HG03159 (cell line): ENCODE measurements around the gene TGM2.

Experiments
- ATAC-seq: cut with Tn5 transposase; IDR thresholded peaks from one replicate; pipeline ENCODE4 v1.9.1; 2021; ENCODE audit warnings: mild to moderate bottlenecking, moderate library complexity; ENCODE audit not compliant: unreplicated experiment

The TGM2 gene

DNA sequence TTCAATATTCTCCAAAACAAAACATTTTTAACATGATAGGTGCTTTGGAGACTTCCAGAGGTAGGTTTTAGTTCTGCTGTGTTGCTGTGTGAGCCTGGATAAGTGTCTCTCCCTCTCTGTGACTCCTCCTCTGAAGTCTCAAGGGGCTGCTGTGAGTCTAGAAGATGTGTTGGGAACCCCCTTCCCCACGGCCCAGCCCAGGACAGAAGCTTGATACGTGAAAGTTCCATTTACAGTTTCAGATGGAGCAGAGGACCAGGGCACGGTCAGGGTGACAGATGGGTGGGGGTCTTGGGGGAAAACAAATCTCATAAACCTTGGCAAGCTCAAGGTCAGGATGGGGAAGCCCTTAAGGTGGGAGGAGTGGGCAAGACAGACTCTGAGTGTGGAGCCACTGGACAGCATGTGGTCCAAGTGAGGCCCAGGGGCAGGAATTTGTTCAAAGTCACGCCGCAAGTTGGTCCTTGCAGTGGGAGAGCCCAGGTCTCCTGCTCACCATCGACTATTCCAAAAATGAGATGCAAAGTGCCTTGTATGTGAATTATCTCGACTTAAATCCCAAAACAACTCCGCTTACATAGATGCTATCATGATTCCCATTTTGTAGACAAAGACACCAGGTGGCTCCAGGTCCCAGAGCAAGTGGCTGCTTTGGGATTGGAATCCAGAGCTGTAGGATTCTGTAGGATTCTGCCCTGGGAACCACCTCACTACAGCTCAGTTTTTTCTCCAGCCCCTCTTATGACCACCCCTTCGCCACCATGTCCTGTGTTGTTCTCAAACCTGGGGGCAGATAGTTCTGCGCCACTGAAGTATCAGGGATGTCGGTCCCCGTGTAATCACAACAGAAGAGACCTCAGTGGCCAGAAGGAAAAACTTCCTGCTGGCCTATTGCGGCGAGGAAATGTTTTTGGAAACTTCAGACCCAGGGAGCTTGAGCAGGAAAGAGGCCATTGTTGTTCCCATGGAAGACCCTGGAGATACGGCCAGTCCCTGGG is 1.9 kb downstream of the TGM2 start:
- no peak for ATAC-seq

DNA sequence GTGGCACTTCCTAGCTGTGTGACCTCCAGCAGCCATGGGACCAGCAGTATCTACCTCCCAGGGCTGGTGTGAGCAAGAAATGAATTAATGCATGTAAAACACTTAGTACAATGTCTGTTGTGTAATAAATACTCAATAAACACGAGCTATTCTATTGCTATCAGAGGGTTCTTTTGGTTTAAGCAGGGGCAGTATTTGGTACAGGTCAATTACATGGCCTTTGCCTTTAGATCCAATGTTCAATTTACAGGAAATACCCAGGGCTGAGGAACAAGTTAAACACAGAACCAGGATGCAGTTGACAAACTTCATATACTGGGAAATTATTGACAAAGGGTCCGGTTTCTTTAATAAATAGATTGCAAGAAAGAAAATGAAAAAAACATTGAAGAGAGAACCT is 2.9 kb downstream of the TGM2 start:
- no peak for ATAC-seq

DNA sequence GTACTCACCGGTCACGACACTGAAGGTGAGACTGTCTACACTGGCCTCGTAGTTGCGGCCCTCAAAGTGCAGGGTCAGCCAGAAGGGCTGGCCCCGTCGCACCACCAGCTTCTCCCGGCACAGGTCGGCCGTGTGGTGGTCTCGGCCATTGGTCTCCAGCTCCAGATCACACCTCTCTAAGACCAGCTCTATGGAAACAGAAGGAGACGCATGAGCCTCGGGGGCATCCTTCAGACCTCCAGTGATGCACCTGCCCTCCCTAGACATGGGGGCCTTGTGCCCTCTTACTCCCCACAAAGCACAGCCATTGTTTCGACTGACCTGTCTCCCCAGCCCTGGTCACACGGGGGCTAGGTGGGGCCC is 3.7 kb downstream of the TGM2 start:
- ATAC-seq, result no peak

DNA sequence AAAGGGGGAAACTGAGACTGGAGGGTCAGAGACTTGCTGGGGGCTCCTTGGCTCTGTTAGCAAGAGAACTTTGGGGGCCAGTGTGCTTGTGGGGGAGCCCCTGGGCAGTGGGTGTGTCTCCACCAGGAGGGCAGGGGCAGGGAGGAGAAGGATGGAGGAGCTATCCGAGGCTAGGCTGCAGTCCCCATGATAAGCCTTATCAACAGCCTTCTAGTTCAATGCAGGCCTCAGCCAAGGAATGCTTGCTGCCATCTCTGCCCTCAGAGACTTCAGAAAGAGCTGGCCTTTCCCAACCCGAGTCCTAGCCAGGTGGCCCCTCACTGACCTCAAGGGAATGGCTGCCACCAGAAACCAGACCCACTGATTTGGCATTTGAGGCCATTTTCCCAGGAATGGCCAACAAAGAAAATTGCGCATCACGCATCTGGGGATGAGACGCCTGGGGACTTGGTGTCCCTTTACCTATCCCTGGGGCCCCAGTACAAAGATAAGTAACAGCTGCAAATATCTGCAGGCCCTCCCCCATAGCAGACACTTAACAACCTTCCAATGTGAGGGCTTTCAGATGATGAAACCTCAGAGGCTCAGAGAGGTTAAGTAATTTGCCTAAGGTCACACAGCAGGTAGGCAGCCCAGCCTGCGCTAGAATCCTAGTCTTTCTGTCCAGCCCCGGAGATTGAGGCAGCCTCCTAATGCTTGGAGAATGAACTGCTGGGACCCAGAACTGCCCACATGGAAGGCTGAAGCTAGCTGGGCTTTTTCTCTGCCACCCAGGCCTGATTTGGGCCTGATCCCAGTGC is 4.9 kb downstream of the TGM2 start:
- ATAC-seq, result no peak

DNA sequence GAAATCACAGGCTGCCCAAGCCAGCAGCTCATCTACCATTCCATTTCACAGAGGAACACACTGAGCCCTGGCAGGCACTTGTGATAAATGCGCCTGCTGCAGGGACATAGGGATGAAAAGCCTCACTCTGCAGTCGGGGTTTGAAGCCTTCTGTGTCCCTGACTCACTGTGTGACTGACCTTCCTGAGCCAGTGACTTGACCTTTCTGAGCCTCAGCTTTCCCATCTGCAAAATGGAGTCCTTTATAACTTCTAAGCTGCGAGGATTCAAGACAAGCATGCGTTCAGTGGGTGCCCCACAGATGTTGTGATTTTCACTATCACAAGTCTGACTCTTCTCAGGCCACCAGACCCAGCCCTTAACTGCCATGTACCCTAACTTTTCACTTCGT is 5.5 kb downstream of the TGM2 start:
- ATAC-seq, result no peak

DNA sequence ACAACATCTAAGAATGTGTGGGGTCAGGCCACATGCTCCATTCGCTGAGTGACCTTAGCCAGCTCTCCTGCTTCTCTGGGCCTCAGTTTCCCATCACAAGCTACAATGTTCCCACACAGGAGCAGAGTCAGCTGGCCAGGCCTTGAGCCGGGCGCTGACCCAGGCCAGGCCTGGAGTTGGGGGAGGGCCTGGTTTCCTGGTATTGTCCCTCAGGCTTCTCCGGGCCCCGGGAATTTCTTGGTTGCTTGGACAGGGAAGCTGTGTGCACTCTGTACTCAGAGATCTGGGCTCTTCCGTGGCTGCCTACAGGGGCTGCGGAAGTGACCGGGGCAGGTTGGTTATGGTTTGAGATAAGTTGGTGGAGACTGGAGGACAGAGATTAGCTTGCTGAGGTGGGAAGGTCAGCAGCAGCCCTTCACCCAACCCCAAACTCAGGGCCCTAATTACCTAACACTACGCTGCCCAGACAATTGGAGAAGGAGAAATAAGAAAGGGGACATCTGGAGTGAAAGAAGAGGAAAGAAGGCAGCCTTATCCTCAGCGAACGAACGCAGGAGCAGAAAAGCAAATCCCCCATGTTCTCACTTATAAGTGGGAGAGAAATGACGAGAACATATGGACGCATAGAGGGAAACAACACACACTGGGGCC is 6.2 kb downstream of the TGM2 start:
- no peak for ATAC-seq

DNA sequence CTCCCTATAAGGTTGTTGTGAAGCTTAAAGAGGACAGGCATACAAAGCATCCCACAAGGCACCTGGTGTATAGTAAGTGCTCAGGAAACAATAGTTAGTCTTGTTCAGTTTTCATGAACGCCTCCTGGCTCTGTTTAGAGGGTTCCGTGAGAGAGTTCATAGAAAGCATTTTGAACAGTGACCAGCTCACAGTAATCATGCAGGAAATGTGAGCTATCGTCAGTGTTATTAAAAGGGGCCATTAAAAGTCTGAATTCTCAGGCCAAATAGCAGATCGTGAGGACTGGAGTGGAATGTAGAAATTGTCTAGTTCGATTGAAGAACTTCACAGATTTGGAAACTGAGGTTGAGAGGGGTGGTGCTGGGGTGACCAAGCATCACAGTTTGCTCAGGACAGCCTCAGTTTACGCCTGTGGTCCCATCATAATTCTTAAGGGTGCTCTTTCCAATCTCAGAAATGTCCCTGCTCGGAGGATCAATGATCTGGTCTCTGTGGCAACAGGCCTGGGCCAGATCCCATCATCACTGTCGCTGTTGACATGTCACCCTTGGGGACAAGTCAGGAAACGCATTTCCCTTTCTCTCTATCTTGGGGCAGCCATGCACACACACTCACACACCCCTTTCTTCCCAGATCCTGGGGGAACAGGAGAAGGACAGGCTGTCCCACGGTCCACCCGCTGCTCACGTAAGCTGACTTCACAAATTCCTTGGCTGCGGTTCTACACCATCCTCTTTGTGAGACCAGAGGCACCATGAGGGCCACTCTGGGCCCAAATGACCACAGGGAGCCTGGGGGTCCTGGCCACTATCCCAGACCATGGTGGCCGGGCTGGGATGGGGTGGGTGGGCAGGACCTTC is 7.2 kb downstream of the TGM2 start:
- no peak for ATAC-seq

DNA sequence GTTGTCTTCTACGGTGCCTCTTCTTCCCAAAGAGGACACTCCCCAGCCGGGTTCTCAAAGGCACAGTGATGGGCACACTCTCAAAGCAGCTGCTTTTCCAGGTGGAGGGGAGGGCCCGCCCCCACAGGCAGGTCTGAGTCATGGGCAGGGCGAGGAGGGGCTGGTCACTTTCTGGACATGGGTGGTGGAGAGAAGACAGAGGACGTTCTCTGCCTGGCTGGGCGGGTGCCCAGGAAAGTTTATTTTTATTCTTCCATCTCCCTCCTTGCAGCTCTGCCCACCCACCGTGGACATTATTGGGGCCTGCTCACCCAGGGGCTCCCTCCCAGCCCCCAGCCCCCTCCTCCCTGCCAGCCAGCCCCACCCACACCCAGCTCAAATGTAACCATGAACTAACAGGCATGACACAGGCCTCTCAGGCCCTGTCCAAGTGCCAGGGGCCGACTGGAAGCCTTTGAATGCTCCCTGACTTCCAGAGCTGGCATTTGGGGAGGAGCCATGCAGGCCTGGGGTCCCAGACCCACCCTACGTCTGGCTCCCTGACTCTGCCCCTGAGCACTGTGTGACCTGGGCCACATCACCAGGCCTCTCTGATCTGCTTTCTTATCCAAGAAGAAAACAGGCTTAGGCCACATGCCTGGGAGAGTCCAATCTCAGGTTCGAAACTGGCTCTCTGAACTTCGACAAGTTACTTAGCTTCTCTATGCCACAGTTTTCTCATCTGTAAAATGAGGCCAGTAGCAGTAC is 8.0 kb downstream of the TGM2 start:
- ATAC-seq, result no peak

DNA sequence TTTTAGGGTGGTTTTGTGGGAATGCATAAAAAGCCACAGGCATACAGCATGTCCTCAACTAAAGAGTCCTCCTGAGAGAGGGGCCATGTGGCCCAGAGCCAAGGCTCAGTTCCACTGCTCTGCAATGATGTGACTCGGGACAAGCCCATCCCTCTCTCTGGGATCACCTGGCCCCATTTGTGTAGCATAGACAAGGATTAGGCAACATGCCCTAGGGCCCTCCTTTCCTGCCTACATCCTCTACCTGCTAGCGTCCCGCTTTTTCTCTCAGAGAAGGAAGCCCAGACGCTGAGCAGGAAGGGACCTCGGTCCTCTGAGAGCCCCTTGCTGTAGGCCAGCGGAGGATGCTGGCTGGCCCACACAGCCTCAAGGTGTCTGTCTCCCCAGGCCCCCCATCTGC is 8.8 kb downstream of the TGM2 start:
- ATAC-seq, result no peak

DNA sequence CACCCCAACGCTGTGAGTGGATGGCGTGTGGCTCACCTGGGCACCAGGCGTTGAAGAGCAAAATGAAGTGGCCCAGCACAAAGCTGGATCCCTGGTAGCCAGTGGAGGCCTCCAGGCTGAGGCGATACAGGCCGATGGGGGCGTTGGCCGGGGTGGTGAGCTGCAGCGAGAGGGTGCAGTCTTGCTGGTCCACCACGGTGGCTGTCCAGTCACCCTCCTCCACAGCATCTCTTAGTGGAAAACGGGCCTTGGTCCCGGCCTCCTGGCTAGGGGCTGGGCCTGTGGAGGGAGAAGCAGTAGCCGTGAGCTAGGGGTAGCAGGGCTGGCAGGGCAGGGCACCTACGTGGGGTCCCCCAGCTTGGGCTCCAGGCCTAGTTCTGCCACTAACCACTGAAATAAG is 9.3 kb downstream of the TGM2 start:
- no peak for ATAC-seq

DNA sequence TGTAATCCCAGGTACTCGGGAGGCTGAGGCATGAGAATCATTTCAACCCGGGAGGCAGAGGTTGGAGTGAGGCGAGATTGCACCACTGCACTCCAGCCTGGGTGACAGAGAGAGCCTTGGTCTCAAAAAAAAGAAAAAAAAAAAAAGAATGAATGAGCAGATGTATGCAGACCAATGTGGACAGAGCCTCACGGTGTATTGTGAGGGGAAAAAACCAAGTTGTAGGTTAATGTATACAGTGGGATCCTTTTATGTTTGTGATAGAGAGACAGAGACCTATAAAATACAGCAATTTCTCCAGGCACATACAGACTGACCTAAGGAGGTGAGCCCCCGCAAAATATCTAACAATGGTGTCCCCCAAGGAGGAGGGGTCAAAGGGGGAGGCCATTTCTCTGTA is 11.7 kb downstream of the TGM2 start:
- ATAC-seq, result no peak

DNA sequence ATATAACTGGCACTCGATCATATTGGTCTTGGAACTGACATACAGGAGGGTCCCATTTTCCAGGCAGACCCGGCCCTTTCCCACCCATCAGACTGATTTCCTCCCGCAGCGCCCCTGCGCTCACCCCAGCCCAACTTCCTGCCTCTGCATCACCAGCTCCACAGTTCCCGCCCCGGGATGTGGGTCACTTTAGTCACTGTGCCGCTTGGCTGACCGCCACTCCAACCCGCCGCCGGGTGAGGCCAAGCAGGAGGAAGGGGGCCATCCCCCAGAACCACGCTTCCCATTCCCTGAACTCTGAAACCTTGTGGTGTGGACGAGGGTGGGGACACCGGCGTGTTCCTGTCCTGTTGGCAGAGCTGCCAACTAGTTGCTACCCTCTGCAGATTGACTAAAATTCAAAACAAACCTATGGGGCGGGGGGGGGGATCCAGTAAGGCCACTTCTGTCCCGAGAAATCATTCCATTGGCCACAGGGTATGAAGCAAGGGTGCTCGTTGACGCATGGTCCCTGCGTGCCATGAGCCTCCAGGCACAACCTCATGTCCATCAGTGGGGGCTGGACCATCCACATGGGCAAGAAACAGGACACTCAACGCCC is 12.3 kb downstream of the TGM2 start:
- no peak for ATAC-seq

DNA sequence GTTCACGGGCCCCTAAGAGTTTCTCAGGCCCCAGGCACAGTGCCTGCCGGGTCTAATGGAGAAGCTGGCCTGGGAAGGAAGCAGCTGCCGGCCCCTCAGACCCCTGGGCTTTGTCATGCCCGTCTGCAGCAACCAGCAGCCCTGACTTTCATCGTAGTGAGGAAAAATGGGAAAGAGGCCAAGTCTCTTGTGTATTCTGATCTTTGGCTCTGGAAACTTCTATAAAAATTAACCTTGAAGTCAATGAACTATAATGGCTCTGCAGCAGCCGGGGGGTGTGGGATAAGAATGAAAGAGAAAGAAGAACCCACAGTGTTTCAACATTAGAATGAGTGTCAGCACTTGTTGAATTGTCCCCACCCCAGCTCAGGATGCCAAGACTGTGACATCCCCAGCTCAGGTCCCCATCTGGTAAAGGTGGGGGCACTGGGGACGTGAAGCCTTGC is 12.9 kb downstream of the TGM2 start:
- no peak for ATAC-seq

DNA sequence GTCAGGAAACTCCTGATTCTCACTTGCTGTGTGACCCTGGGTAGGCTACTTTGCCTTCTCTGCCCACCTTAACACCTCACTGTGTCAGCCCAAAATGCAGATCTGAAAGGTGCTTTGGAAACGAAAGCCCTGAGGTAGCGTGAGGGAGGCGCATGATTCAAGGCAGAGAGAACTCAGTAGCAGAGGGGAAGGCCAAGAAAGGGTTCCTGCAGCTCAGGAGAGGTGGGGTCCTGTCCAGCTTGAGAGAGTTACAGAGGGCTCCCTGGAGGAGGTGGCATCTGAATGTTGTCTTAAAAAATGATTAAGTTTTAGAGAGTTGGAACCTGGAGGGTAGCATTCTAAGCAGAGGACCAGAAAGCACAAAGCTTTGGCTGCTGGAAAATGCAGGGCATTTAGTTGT is 13.6 kb downstream of the TGM2 start:
- no peak for ATAC-seq

DNA sequence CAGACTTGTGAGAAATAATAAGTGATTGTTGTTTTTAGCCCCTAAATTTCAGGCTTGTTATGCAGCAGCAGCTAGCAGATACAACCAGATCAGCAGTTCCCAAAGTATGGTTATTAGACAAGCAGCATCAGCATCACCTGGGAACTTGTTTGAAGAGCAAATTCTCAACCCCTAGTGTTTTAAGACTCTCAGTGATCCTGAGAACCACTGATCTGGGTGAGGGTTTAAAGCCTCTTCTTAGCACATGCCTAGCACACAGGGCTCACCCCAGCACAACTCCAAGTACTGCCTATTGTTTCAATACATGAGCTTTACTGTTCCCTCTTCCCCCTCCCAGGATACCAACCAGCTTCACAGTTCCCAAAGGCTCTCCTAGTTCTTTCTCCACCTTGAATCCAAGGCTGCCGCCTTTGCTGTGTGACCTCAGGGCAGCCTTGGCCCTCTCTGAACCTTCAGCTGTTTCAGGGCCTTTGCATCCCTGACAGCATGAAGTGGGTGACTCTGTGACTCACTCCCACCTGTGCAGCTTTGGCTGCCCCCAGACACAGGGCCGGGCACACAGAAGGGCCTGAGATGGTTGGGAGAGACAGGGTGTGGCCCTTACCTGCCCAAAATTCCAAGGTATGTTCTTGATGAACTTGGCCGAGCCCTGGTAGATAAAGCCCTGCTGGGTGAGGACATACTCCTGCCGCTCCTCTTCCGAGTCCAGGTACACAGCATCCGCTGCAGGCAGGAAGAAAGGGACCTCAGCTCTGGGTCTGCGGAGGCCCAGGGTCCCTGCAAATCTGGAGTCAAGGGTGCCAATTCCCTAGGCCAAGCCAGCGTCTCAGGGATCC is 14.5 kb downstream of the TGM2 start:
- no peak for ATAC-seq

DNA sequence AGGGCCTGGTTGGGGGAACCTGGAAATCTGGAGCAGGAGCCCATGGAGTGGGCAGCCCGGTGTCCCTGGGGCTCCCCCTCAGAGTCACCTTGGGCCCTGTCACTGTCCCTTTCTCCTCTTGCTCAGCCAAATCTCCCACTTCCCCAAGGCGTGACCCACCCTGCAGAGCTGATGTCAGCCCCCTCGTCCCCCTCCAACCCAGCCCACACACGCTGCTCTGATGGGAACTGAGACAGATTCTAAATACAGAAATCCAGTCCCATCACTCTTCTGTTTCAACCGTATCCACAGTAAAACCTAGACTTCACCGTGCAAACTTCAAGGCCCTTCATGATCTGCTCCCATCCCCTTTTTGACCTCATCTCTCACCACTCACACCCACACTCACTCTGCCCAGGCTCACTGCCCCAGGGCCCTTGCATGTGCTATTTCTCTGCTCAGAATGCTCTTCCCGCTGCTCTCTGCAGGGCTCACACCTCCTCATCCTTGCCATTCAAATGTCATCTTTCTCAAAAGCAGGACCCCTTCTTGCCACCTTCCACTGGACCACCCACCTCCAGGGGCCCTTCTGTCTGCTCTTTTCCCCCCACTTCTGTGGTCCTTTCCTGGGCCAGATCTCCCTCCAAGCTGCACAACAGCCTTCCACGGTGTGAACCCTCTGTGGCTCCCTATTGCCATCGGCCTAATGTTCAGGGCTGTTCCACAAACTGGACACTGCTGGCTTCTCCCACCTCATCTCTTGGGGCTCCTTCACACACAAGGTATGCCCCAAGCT is 16.6 kb downstream of the TGM2 start:
- ATAC-seq, result no peak

DNA sequence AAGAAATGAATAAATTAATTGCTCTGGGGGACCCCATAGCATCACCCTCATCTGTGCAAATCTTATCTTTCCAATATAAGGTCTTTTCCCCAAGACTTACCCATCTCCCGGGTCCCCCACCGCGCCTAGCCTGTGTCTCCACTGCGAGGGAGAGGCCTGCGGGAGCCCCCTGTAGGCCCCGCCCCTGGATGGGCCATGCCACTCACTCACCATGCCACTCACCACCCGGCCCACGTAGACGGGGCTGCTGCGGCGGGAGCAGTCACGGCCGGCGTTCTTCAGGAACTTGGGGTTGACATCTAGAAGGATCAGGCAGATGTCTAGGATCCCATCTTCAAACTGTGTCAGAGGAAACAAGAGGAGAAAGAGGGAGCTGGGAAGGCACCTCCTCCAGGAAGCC is 17.3 kb downstream of the TGM2 start:
- no peak for ATAC-seq

DNA sequence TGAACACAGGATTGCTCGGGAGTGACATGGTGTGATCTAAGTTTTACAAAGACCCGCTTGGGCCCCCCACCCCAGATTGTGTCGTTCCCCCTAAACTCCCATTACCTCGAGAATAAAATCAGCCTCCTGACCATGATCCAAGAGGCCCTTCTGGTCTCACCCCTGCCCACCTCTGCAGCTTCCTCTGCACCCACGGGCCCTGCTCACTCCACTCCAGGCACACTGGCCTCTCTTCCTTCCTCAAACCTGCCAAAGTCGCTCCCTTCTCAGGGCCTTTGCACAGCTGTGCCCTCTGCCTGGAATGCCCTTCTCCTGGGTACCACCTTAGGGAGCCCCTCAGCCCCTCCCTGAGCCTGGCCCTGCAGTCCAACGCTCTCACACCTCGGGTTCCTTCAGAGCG is 17.9 kb downstream of the TGM2 start:
- ATAC-seq, result no peak
